Measurements from ENCODE around the gene PGAM5.
"Not testable (repeated sequence)": the region's sequence is repeated elsewhere in the genome, so short reads cannot be mapped to it uniquely, and the experiment has no call there.

Gene PGAM5

DNA sequence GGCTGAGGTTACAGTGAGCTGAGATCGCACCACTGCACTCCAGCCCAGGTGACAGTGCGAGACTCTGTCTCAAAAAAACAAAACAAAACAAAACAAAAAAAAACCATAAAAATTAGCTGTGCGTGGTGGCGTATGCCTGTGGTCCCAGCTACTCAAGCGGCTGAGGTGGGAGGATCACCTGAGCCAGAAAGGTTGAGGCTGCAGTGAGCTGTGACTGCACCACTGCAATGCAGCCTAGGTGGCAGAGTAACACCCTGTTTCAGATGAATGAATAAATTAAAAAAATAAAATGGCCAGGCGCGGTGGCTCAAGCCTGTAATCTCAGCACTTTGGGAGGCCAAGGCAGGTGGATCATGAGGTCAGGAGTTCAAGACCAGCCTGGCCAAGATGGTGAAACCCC, 43.0 kb downstream of the PGAM5 start:
- DNase-seq (ENCODE audit: low read depth) = not testable (repeated sequence)

DNA sequence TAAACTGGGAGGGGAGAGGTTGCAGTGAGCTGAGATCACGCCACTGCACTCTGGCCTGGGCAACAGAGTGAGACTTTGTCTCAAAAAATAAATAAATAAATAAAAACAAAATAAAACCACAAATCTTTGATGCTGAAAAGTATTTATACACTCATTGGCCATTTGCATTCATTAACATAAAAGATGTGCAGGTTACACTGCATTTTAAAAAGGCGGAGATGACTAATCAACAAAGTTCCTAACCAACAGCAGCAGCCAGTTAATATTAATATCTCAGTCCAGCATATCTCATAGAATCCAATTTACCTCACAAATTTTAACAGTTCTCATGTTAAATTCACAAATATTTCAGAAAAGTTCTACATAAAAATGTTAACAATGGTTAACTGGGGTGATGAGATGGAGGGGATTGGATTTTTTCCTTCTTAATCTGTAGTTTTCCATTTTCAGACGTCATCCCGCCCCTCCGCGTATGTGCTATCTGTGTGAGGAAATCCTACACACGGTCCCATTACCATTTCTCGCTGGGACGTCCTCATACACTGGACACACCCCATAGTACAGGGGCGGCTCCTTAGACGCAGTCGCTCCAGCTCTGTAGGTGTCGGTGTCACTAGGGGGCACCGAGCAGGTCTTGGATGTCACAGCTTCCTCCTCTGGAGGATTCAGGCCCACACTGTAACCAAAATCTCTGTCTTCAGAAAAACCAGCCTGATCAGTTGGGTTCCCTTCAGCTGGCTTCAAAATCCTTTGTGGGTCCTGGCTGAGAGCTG, 43.7 kb downstream of the PGAM5 start:
- DNase-seq (ENCODE audit: low read depth) = no peak

- DNase-seq (ENCODE audit: low read depth) = not testable (repeated sequence)
Observed at GRCh38 chr12:132758825-132759224, 48.2 kb downstream of the PGAM5 start.

- DNase-seq (ENCODE audit: low read depth) = no peak
Observed at GRCh38 chr12:132759359-132759758, 48.7 kb downstream of the PGAM5 start.

GRCh38 chr12:132761032-132761920, 50.6 kb downstream of the PGAM5 start, which contains the start of gene ANKLE2:
Gene ANKLE2, minus strand, starts transcription at chr12:132761832. Its CDS starts 34 bp downstream, at chr12:132761798.
- peak; percentile 40 for DNase-seq (ENCODE audit: low read depth)

DNA sequence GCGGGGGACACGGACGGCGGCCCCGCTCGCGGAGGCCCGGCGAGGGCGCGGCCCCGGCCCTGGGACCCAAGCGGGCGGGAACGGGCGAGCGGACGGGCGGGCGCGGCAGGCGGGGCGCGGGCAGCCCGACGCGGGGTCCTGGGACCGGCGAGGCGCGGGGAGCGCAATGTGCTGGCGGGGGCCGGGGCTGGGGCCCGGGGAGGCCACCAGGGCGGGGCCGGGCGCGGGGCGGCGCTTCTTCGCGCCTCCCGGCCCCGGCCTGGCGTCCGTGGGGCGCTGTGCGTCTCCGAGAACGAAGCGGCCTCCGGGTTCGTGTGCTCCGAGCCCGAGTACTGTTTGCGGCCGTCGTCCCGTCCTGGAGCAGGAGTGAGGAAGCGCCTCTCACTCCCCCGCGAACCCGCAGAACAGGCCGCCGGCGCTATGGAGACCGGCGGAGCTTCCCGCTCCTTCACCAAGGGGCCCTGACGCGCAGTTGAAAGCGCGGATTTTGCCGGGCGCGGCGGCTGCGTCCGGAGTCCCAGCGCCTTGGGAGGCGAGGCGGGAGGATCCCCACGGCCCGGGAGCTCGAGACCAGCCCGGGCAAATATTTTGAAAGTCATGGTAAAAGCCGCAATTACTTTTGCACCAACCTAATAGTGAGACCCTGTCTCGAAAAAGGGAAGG, 51.4 kb downstream of the PGAM5 start:
- peak; percentile 80 for DNase-seq (ENCODE audit: low read depth)

- DNase-seq (ENCODE audit: low read depth) = no peak
Observed at GRCh38 chr12:132764231-132764630, 53.6 kb downstream of the PGAM5 start.

- no peak for DNase-seq (ENCODE audit: low read depth)
Observed at GRCh38 chr12:132765361-132765760, 54.7 kb downstream of the PGAM5 start.

DNA sequence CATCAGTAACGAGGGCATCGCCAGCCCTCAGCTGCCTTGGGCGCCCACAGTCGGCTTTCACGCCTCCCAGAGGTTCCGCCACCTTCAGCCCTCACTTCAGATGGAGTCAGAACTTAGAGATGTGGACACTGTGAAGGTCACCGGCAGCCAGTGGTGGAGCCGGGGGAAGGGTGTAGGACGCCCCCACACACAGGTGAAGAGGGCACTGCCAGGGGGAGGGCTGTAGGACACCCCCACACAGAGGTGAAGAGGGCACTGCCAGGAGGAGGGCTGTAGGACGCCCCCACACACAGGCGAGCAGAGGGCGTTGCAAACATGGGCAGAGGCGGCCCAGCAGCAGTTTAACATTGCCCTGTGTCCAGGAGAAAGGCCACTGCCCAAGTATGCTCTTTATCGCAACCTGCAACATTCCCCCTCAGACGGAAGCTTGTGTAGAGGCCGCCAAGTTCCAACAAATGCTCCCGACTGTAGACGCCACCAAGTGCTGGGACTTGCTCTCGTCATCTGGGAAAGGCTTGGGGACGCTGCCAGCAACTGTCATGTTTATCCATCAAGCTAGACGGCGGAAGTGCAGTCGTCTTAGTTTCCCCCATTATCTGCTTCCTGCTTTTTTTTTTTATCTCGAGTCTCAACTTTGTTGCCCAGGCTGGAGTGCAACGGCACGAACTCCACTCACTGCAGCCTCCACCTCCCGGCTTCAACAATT, 55.9 kb downstream of the PGAM5 start:
- DNase-seq (ENCODE audit: low read depth) = no peak

- no peak for DNase-seq (ENCODE audit: low read depth)
Observed at GRCh38 chr12:132771126-132771838, 60.6 kb downstream of the PGAM5 start.
